OCI-LY1 (cell line): ENCODE data around the gene APBB1IP.
"Not testable (repeated sequence)": the region's sequence is repeated elsewhere in the genome, so short reads cannot be mapped to it uniquely, and the experiment has no call there.

Source experiments
- H2AFZ ChIP-seq: fragments of 200-600 bp; sonication (generic), shearing (Covaris generic); 2 replicates; pipeline ENCODE4 v1.6.0; 2014; ENCODE audit warnings: antibody characterized with exemption, mild to moderate bottlenecking, low read length
- H3F3A ChIP-seq: fragments of 200-600 bp; sonication (generic), shearing (Covaris generic); 2 replicates; pipeline ENCODE4 v1.6.0; 2014; ENCODE audit warnings: mild to moderate bottlenecking, antibody characterized with exemption, low read length, moderate library complexity; ENCODE audit not compliant: insufficient read depth
- H3K27ac ChIP-seq: fragments of 200-600 bp; sonication (generic); 2 replicates; pipeline ENCODE4 v1.5.1; 2014; ENCODE audit warnings: low read length, mixed run types, mild to moderate bottlenecking, low read depth; ENCODE audit not compliant: poor library complexity, severe bottlenecking
- H3K27me3 ChIP-seq: fragments of 200-600 bp; sonication (generic); 2 replicates; pipeline ENCODE4 v1.6.0; 2014; ENCODE audit warnings: antibody characterized with exemption, mild to moderate bottlenecking, low read length, moderate library complexity; ENCODE audit not compliant: insufficient read depth
- H3K36me3 ChIP-seq: fragments of 200-600 bp; sonication (generic); 2 replicates; pipeline ENCODE4 v1.6.1; 2014; ENCODE audit warnings: mild to moderate bottlenecking, antibody characterized with exemption, low read length, moderate library complexity, mixed read lengths; ENCODE audit not compliant: insufficient read depth
- H3K4me1 ChIP-seq: fragments of 200-600 bp; sonication (generic); 2 replicates; pipeline ENCODE4 v1.5.1; 2014; ENCODE audit warnings: mild to moderate bottlenecking, low read length, moderate library complexity; ENCODE audit not compliant: insufficient read depth, severe bottlenecking
- H3K4me2 ChIP-seq: fragments of 200-600 bp; sonication (generic), shearing (Covaris generic); 2 replicates; pipeline ENCODE4 v1.6.1; 2014; ENCODE audit warnings: low read length
- H3K4me3 ChIP-seq: fragments of 200-600 bp; sonication (generic); 2 replicates; pipeline ENCODE4 v1.5.1; 2014; ENCODE audit warnings: low read length, low read depth, mild to moderate bottlenecking, mixed read lengths; ENCODE audit not compliant: poor library complexity, severe bottlenecking
- H3K79me2 ChIP-seq: fragments of 200-600 bp; shearing (Covaris generic); 2 replicates; pipeline ENCODE4 v1.6.1; 2016; ENCODE audit warnings: mixed run types, low read length, mixed read lengths; ENCODE audit not compliant: insufficient read depth
- H3K9ac ChIP-seq: fragments of 200-600 bp; sonication (generic), shearing (Covaris generic); 2 replicates; pipeline ENCODE4 v1.6.1; 2014; ENCODE audit warnings: mild to moderate bottlenecking, low read length, mixed read lengths
- H3K9me2 ChIP-seq: fragments of 200-600 bp; sonication (generic), shearing (Covaris generic); 2 replicates; pipeline ENCODE4 v1.6.1; 2014; ENCODE audit warnings: low read depth, mild to moderate bottlenecking, low read length, mixed read lengths
- H3K9me3 ChIP-seq: fragments of 200-600 bp; shearing (Covaris generic); 2 replicates; pipeline ENCODE4 v1.6.1; 2014; ENCODE audit warnings: low read length, mixed read lengths
- H4K20me1 ChIP-seq: fragments of 200-600 bp; sonication (generic), shearing (Covaris generic); 2 replicates; pipeline ENCODE4 v1.6.0; 2016; ENCODE audit warnings: mild to moderate bottlenecking, low read length; ENCODE audit not compliant: insufficient read depth
- EZH2 ChIP-seq: fragments of 200-600 bp; sonication (generic), shearing (Covaris generic); IDR thresholded peaks from 2 replicates; pipeline ENCODE4 v1.8.0; 2017; ENCODE audit warnings: borderline replicate concordance, mixed run types, mild to moderate bottlenecking, antibody characterized with exemption, low read length, moderate library complexity, mixed read lengths
- TF ChIP-seq, protein P1 (sequence below): fragments of 200-600 bp; sonication (generic), shearing (Covaris generic); IDR thresholded peaks from 2 replicates; pipeline ENCODE4 v1.5.1; 2017; ENCODE audit warnings: mild to moderate bottlenecking, antibody characterized with exemption, low read length, moderate library complexity, mixed read lengths

APBB1IP gene

DNA sequence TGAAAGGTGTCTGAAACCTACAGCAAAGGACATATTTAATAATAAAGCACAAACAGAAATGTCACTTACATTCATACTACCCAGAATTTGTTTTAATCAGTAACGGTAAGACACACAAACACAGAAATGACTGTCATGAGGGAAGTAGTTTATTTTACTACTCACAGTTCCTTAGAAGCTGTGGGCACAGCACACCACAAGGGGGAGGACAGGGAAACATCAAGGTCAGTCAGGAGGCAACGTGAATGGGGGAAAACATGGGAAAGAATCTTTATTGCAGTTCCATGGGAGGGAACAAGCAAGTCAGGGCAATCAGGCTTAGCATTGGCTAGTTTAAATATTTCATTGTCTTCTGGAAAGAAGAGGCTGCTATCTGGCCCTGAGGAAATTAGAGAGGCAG is 135.5 kb downstream of the APBB1IP start:
- Histone ChIP-seq H3K27ac (no peak overlapping the region), H3K9me3 (peaks cover 7% of the 10 kb centered on the region; the same call in 1 of the 2 replicates), H3F3A (no peaks in the 10 kb centered on the region), H3K9me2 (no peaks in the 10 kb centered on the region), H3K79me2 (no peaks in the 10 kb centered on the region), H3K4me2 (no peak overlapping the region), H3K27me3 (no peaks in the 10 kb centered on the region), H3K9ac (no peak overlapping the region), H3K36me3 (peaks cover 51% of the 10 kb centered on the region), H2AFZ (no peak overlapping the region), H3K4me1 (no peaks in the 10 kb centered on the region), H4K20me1 (no peaks in the 10 kb centered on the region), H3K4me3 (no peak overlapping the region)
- TF ChIP-seq EZH2, result no peak
- TF ChIP-seq, protein P1, sequence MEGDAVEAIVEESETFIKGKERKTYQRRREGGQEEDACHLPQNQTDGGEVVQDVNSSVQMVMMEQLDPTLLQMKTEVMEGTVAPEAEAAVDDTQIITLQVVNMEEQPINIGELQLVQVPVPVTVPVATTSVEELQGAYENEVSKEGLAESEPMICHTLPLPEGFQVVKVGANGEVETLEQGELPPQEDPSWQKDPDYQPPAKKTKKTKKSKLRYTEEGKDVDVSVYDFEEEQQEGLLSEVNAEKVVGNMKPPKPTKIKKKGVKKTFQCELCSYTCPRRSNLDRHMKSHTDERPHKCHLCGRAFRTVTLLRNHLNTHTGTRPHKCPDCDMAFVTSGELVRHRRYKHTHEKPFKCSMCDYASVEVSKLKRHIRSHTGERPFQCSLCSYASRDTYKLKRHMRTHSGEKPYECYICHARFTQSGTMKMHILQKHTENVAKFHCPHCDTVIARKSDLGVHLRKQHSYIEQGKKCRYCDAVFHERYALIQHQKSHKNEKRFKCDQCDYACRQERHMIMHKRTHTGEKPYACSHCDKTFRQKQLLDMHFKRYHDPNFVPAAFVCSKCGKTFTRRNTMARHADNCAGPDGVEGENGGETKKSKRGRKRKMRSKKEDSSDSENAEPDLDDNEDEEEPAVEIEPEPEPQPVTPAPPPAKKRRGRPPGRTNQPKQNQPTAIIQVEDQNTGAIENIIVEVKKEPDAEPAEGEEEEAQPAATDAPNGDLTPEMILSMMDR, result no peak

DNA sequence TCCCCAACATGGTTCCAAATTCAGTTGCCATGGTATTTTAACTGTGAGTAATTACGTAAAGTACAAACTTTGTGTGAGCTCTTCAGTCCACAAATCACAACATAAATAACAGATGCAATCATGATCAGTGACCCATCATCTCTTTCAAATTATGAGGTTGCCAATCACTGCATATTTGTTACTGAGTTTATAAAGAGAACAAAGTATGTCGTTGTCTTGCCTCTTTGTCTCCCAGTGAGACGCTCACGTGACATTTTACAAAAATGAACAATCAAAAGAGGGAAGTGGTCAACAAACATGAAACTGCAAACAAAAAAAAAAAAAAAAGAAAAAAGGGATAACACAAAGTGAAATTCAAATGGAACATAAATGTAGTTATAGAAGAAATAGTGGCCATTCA is 136.6 kb downstream of the APBB1IP start:
- Histone ChIP-seq H3K79me2 (no peaks in the 10 kb centered on the region), H3K27ac (no peak overlapping the region), H3K9me2 (no peaks in the 10 kb centered on the region), H3F3A (no peaks in the 10 kb centered on the region), H3K36me3 (peaks cover 42% of the 10 kb centered on the region), H3K9ac (no peak overlapping the region), H3K9me3 (peaks cover 7% of the 10 kb centered on the region; the same call in 1 of the 2 replicates), H3K4me1 (no peaks in the 10 kb centered on the region), H3K4me3 (no peak overlapping the region), H3K27me3 (no peaks in the 10 kb centered on the region), H4K20me1 (no peaks in the 10 kb centered on the region), H2AFZ (no peak overlapping the region), H3K4me2 (no peak overlapping the region)
- no peak for TF ChIP-seq EZH2
- TF ChIP-seq, protein P1, result no peak

DNA sequence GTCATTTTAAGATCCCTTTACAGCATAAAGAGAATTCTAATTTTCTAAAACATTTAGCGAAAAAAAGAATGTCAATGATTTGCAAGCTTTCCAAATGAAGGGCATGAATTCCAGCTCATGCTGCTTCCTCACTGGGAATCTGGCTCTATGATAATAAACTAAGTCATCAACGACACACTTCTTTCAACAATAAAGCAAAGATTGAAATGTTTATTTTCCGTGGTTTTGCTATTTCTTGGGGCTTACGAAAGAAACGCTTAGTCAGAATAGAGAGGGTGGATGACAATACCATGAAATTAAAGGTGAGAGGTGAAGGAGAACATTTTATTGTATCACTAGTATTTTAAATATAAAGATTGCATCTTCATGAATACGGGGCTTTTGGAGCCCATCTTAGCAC is 140.2 kb downstream of the APBB1IP start:
- H3K4me3 ChIP-seq, H4K20me1 ChIP-seq, H3K9ac ChIP-seq, H2AFZ ChIP-seq, H3K36me3 ChIP-seq, H3K4me2 ChIP-seq, H3K27me3 ChIP-seq, H3K9me2 ChIP-seq, H3F3A ChIP-seq, H3K79me2 ChIP-seq, H3K4me1 ChIP-seq, H3K27ac ChIP-seq, H3K9me3 ChIP-seq: not testable (repeated sequence)

DNA sequence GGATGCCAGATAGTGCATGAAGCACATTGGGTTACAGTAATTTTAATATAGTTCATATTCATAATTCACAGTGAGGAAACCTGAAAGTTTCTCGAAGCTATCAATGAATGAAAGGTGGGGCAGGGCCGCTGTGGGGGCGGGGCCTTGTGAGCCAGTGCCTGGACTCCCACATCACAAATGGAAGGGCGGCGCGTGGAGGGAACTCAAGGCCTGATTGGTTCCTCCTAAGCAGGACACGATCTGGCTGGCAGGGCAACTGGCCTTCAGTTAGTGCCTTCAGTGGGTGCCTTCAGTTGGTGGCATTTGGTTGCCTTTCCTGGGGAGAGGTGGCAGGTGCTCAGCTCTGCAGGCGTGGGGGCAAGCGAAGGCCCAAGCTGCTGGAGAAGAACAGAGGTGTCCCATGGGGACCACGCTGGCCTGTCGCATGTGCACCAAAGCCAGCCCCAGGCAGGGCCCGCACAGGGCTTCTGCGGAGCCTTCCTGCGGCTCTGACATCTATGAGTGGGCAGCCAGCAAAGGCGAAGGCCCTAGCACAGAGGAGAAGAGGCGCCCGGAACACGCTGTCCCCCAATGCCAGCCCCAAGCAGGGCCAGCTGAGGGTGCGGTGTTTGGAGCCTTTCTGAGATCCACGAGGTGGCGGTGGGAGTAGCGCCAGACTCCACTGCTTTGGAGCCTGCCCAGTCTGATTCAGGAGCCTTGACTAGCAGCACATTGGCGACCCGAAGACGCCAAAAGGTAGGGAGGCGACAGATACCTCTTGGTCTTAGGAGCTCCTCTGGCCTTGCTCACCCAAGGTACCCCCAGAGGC is 141.3 kb downstream of the APBB1IP start:
- Histone ChIP-seq H3K4me1 (no peaks in the 10 kb centered on the region), H3K9me3 (no peaks in the 10 kb centered on the region), H3F3A (no peaks in the 10 kb centered on the region), H3K79me2 (no peaks in the 10 kb centered on the region), H3K27me3 (no peaks in the 10 kb centered on the region), H3K27ac (no peak overlapping the region), H3K4me3 (no peak overlapping the region), H3K4me2 (no peak overlapping the region), H3K9ac (no peak overlapping the region), H4K20me1 (no peaks in the 10 kb centered on the region), H3K9me2 (no peaks in the 10 kb centered on the region), H3K36me3 (0 out of 2 replicates have a peak, but pooled peaks cover 3% of the 10 kb centered on the region), H2AFZ (no peak overlapping the region)
- no peak for TF ChIP-seq EZH2
- TF ChIP-seq, protein P1, result no peak
